GM10248 (cell line): ENCODE results near the gene HNRNPLL.
"Not testable (repeated sequence)": the region's sequence is repeated elsewhere in the genome, so short reads cannot be mapped to it uniquely, and the experiment has no call there.

Experiments
- CTCF ChIA-PET: fragments of 300-600 bp; sonication (Branson Sonifier 250); formaldehyde crosslinking; extraction: SDS; loops from one replicate; lab custom pipeline; 2021; ENCODE audit warnings: antibody characterized with exemption; lab: Yijun Ruan, JAX
- POLR2A ChIA-PET: fragments of 350-650 bp; sonication (Branson Sonifier 250); formaldehyde crosslinking; extraction: SDS; loops from one replicate; lab custom pipeline; 2020; ENCODE audit warnings: antibody characterized with exemption; lab: Yijun Ruan, JAX
- DNase-seq: peaks from one replicate; pipeline ENCODE4 v3.0.0; 2012; ENCODE audit errors: extremely low spot score
- TF ChIP-seq, protein P1 (sequence below): IDR thresholded peaks from 2 replicates; pipeline ENCODE4 v1.5.1; 2012; ENCODE audit warnings: mild to moderate bottlenecking, low read depth; ENCODE audit errors: extremely low read depth, missing control alignments, control extremely low read depth

HNRNPLL gene

GRCh38 chr2:38539086-38539485 lies 63.6 kb downstream of the HNRNPLL start:
- ChIA-PET POLR2A (interaction anchor here (1.1 kb wide), 1 partner anchor 212 kb away, joined by 7 read pairs; the partner anchor contains the start of gene SRSF7), CTCF (interaction anchor here (1.7 to 5.0 kb wide), 3 partner anchors 10 to 204 kb away, joined by 4 to 40 read pairs (median 10); no protein-coding TSS in a partner anchor)
- no peak for DNase-seq
- TF ChIP-seq, protein P1, sequence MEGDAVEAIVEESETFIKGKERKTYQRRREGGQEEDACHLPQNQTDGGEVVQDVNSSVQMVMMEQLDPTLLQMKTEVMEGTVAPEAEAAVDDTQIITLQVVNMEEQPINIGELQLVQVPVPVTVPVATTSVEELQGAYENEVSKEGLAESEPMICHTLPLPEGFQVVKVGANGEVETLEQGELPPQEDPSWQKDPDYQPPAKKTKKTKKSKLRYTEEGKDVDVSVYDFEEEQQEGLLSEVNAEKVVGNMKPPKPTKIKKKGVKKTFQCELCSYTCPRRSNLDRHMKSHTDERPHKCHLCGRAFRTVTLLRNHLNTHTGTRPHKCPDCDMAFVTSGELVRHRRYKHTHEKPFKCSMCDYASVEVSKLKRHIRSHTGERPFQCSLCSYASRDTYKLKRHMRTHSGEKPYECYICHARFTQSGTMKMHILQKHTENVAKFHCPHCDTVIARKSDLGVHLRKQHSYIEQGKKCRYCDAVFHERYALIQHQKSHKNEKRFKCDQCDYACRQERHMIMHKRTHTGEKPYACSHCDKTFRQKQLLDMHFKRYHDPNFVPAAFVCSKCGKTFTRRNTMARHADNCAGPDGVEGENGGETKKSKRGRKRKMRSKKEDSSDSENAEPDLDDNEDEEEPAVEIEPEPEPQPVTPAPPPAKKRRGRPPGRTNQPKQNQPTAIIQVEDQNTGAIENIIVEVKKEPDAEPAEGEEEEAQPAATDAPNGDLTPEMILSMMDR = no peak

- CTCF ChIA-PET = interaction anchor here (1.0 to 5.0 kb wide), 6 partner anchors 10 to 205 kb away, joined by 3 to 40 read pairs (median 6); no protein-coding TSS in a partner anchor
Measured at GRCh38 chr2:38537937-38538525, 64.7 kb downstream of the HNRNPLL start.

DNA sequence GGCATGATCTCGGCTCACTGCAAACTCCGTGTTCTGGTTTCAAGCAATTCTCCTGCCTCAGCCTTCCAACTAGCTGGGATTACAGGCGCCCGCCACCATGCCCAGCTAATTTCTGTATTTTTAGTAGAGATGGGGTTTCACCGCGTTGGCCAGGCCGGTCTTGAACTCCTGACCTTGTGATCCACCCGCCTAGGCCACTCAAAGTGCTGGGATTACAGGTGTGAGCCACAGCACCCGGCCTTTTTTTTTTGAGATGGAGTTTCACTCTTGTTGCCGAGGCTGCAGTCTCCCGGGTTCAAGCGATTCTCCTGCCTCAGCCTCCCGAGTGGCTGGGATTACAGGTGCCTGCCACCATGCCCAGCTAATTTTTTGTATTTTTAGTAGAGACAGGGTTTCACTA lies 65.4 kb downstream of the HNRNPLL start:
- DNase-seq, POLR2A ChIA-PET: not testable (repeated sequence)
- CTCF ChIA-PET = interaction anchor here (1.0 to 5.0 kb wide), 12 partner anchors 10 to 222 kb away, joined by 3 to 40 read pairs (median 8); no protein-coding TSS in a partner anchor

More at GRCh38 chr2:38537937-38538525, 64.7 kb downstream of the HNRNPLL start:
- POLR2A ChIA-PET = no interaction called here
- no peak for DNase-seq
- TF ChIP-seq, protein P1 = no peak

GRCh38 chr2:38535744-38536506 lies 66.8 kb downstream of the HNRNPLL start:
- peak; percentile 85 for DNase-seq
- TF ChIP-seq, protein P1 = peak; percentile 88
- POLR2A ChIA-PET = no interaction called here
- CTCF ChIA-PET = interaction anchor here (0.7 to 5.0 kb wide), 26 partner anchors 11 to 693 kb away, joined by 3 to 40 read pairs (median 4); no protein-coding TSS in a partner anchor

GRCh38 chr2:38535404-38535743 lies 67.4 kb downstream of the HNRNPLL start:
- DNase-seq = no peak
- CTCF ChIA-PET = interaction anchor here (0.7 to 5.0 kb wide), 15 partner anchors 13 to 693 kb away, joined by 3 to 40 read pairs (median 5); no protein-coding TSS in a partner anchor
- POLR2A ChIA-PET = no interaction called here
- TF ChIP-seq, protein P1 = no peak

GRCh38 chr2:38534746-38535403 lies 67.9 kb downstream of the HNRNPLL start:
- CTCF ChIA-PET = interaction anchor here (0.8 to 5.0 kb wide), 12 partner anchors 14 to 694 kb away, joined by 3 to 40 read pairs (median 7); no protein-coding TSS in a partner anchor

More at GRCh38 chr2:38534746-38535403, 67.9 kb downstream of the HNRNPLL start:
- DNase-seq = no peak
- POLR2A ChIA-PET = interaction anchor here (3.9 kb wide), 1 partner anchor 216 kb away, joined by 29 read pairs; the partner anchor contains the start of gene SRSF7
- TF ChIP-seq, protein P1 = no peak
